DOHH2 (cell line): ENCODE data around the gene DNAI1.

ENCODE experiments used
- EZH2phosphoT487 ChIP-seq: fragments of 200-600 bp; sonication (generic); IDR thresholded peaks from 2 replicates; pipeline ENCODE4 v1.6.1; 2017; ENCODE audit warnings: borderline replicate concordance, mild to moderate bottlenecking, antibody characterized with exemption, low read length, moderate library complexity, mixed read lengths
- TF ChIP-seq, protein P1 (sequence below): fragments of 200-600 bp; sonication (generic); IDR thresholded peaks from one replicate; pipeline ENCODE4 v1.5.1; 2014; ENCODE audit warnings: antibody characterized with exemption, mild to moderate bottlenecking, low read depth, low read length; ENCODE audit not compliant: poor library complexity, severe bottlenecking

DNA sequence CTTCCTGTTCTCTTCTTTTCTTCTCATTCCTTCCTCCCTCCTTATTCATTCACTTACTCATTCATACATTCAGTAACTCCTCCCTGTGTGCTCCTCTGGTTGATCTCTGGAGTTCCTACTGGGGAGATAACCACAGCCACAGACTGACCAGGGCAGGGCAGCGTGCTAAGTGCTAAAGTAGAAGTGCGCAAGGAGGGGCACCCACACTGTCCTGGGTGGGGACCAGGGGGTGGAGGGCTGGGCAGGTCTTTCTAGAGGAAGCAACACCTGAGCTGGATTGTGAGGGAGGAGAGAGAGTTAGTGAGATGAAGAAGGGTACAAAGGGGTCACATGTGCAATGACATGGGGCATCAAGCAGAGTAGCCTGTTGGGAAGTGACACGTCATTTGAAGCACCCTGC lies 50.3 kb downstream of the DNAI1 start:
- TF ChIP-seq, protein P1, sequence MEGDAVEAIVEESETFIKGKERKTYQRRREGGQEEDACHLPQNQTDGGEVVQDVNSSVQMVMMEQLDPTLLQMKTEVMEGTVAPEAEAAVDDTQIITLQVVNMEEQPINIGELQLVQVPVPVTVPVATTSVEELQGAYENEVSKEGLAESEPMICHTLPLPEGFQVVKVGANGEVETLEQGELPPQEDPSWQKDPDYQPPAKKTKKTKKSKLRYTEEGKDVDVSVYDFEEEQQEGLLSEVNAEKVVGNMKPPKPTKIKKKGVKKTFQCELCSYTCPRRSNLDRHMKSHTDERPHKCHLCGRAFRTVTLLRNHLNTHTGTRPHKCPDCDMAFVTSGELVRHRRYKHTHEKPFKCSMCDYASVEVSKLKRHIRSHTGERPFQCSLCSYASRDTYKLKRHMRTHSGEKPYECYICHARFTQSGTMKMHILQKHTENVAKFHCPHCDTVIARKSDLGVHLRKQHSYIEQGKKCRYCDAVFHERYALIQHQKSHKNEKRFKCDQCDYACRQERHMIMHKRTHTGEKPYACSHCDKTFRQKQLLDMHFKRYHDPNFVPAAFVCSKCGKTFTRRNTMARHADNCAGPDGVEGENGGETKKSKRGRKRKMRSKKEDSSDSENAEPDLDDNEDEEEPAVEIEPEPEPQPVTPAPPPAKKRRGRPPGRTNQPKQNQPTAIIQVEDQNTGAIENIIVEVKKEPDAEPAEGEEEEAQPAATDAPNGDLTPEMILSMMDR = no peak
- TF ChIP-seq EZH2phosphoT487 = no peak
